Measurements from ENCODE around the gene HPSE2.

Gene HPSE2

GRCh38 chr10:98808282-98808892 lies 427.3 kb downstream of the HPSE2 start:
- H3K9me3 ChIP-seq (ENCODE audit: insufficient read depth, low read length, severe bottlenecking) = no peaks in the 10 kb centered on the region
- H3K4me3 ChIP-seq (ENCODE audit: low read depth in 1 of 2, low read length in 2 of 2) = no peak overlapping the region
- H3K36me3 ChIP-seq (ENCODE audit: insufficient read depth, low read length) = no peaks in the 10 kb centered on the region
- ATAC-seq (ENCODE audit: insufficient read depth, low read depth) (no peak), DNase-seq (no peak)
- no peak for TF ChIP-seq CTCF (IDR thresholded peaks at IDR 0.05; ENCODE audit: borderline replicate concordance, extremely low read depth, low read length, poor library complexity, severe bottlenecking)
- TF ChIP-seq EZH2 (IDR thresholded peaks at IDR 0.05; ENCODE audit: borderline replicate concordance, low read depth, low read length, severe bottlenecking) = no peak
- no peak overlapping the region for H3K27ac ChIP-seq (ENCODE audit: low read length)
- H2AFZ ChIP-seq (ENCODE audit: low read depth, low read length) = no peak overlapping the region
- H3K9ac ChIP-seq (ENCODE audit: low read depth, low read length) = no peak overlapping the region
- H3K27me3 ChIP-seq (ENCODE audit: insufficient read depth, low read length, poor library complexity) = no peaks in the 10 kb centered on the region
- H3K4me1 ChIP-seq (ENCODE audit: insufficient read depth, low read length) = no peaks in the 10 kb centered on the region
- H3K79me2 ChIP-seq (ENCODE audit: insufficient read depth, low read length) = no peaks in the 10 kb centered on the region
- no peak overlapping the region for H3K4me2 ChIP-seq (ENCODE audit: insufficient read depth, low read length)
- H4K20me1 ChIP-seq (ENCODE audit: insufficient read depth, low read length) = no peaks in the 10 kb centered on the region

- Histone ChIP-seq H3K36me3 (ENCODE audit: insufficient read depth, low read length) (no peaks in the 10 kb centered on the region), H3K27ac (ENCODE audit: low read length) (no peak overlapping the region), H2AFZ (ENCODE audit: low read depth, low read length) (no peak overlapping the region), H3K9ac (ENCODE audit: low read depth, low read length) (no peak overlapping the region), H3K4me1 (ENCODE audit: insufficient read depth, low read length) (no peaks in the 10 kb centered on the region), H3K9me3 (ENCODE audit: insufficient read depth, low read length, severe bottlenecking) (no peaks in the 10 kb centered on the region), H3K79me2 (ENCODE audit: insufficient read depth, low read length) (no peaks in the 10 kb centered on the region), H3K4me3 (ENCODE audit: low read depth in 1 of 2, low read length in 2 of 2) (no peak overlapping the region), H4K20me1 (ENCODE audit: insufficient read depth, low read length) (no peaks in the 10 kb centered on the region), H3K27me3 (ENCODE audit: insufficient read depth, low read length, poor library complexity) (no peaks in the 10 kb centered on the region), H3K4me2 (ENCODE audit: insufficient read depth, low read length) (no peak overlapping the region)
- no peak for ATAC-seq (ENCODE audit: insufficient read depth, low read depth)
- no peak for DNase-seq
- TF ChIP-seq CTCF (IDR thresholded peaks at IDR 0.05; ENCODE audit: borderline replicate concordance, extremely low read depth, low read length, poor library complexity, severe bottlenecking) (no peak), EZH2 (IDR thresholded peaks at IDR 0.05; ENCODE audit: borderline replicate concordance, low read depth, low read length, severe bottlenecking) (no peak)
Measured at GRCh38 chr10:98800263-98800662, 435.4 kb downstream of the HPSE2 start.

GRCh38 chr10:98795467-98795866 lies 440.2 kb downstream of the HPSE2 start:
- Histone ChIP-seq H4K20me1 (ENCODE audit: insufficient read depth, low read length) (no peaks in the 10 kb centered on the region), H3K36me3 (ENCODE audit: insufficient read depth, low read length) (no peaks in the 10 kb centered on the region), H3K9ac (ENCODE audit: low read depth, low read length) (no peak overlapping the region), H2AFZ (ENCODE audit: low read depth, low read length) (no peak overlapping the region), H3K4me3 (ENCODE audit: low read depth in 1 of 2, low read length in 2 of 2) (no peak overlapping the region), H3K27ac (ENCODE audit: low read length) (no peak overlapping the region), H3K27me3 (ENCODE audit: insufficient read depth, low read length, poor library complexity) (no peaks in the 10 kb centered on the region), H3K9me3 (ENCODE audit: insufficient read depth, low read length, severe bottlenecking) (no peaks in the 10 kb centered on the region), H3K79me2 (ENCODE audit: insufficient read depth, low read length) (no peaks in the 10 kb centered on the region), H3K4me2 (ENCODE audit: insufficient read depth, low read length) (no peak overlapping the region), H3K4me1 (ENCODE audit: insufficient read depth, low read length) (no peaks in the 10 kb centered on the region)
- TF ChIP-seq EZH2 (IDR thresholded peaks at IDR 0.05; ENCODE audit: borderline replicate concordance, low read depth, low read length, severe bottlenecking) (no peak), CTCF (IDR thresholded peaks at IDR 0.05; ENCODE audit: borderline replicate concordance, extremely low read depth, low read length, poor library complexity, severe bottlenecking) (no peak)
- DNase-seq (no peak), ATAC-seq (ENCODE audit: insufficient read depth, low read depth) (no peak)

All from DND-41 (cell line).